Hematopoietic multipotent progenitor cell treated with erythropoietin and hydrocortisone succinate and interleukin-3 and kit ligand, for 15 days (in vitro differentiated cells): Measurements from ENCODE around the gene GOPC.
"Not testable (repeated sequence)": the region's sequence is repeated elsewhere in the genome, so short reads cannot be mapped to it uniquely, and the experiment has no call there.

Experiments
- DNase-seq: peaks from one replicate; pipeline ENCODE4 v3.0.0-alpha.2; 2015; ENCODE audit warnings: low spot score

The GOPC gene

DNA sequence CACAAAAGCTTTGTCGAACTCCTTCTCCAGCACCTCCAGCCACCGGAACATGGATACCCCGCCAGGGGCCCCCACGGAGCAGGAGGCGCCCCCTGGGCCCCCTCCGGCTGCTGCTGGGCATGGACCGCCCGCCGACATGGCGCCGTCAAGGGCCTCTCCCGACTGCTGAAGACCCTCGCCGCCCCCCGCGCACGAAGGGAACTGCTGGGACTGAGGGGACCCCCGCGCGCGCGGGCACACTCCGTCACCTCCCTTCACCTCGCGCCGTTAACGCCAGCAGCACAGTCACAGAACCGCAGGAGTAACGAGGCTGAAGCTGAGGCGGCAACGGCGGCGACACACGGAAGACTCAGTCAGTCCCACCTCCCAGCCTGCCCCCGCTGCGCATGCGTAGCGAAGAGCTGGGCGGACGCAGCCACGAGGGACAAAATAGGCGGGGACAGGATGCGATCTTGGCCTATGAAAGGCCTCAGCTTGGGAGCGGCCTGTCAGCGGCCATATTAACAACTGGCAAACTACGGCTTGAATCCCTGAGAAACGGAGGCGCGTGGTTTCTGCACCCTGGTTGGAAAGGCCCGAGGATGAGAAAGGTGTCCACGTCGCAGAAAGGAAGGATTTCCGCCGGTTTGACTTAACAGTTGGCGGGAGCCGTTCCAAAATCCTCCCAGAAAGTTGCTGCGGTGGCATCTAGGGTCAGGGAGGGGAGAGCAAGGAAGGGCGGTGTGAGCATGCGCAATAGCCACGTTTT is at the start of gene GOPC:
TSS of gene GOPC (minus strand) at position 361 of the 748 bp plus-strand sequence. CDS start at position 138, 223 bp downstream.
- peak; percentile 98 for DNase-seq

DNA sequence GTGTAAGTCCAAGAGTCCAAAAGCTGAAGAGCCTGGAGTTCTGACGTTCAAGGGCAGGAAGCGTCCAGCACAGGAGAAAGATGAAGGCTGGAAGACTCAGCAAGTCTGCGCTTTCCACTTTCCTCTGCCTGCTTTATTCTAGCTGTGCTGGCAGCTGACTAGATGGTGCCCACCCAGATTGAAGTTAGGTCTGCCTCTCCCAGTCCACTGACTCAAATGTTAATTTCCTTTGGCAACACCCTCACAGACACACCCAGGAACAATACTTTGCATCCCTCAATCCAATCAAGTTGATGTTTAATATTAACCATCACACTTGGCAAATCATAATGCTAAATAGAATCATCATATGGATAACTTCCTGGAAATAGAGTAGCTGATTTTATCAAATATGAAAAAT is 49.7 kb upstream of the GOPC start:
- not testable (repeated sequence) for DNase-seq

DNA sequence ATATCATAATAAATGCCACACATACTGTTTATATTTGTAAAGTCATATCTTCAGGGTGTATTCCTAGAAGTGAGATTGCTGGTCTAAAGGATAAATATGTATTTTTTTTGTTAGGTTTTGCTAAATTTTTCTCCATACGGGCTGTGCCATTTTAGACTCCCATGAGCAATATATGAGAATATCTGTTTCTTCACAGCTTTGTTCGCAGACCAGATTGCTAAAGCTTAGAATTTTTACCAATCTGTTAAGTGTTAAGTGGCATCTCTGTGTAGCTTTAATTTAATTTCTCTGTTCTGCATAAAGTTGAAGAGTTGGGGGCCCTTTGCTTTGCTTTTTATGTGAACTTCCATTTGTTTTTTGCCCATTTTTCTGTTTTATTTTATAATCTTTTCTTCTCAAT is 40.7 kb upstream of the GOPC start:
- no peak for DNase-seq

DNA sequence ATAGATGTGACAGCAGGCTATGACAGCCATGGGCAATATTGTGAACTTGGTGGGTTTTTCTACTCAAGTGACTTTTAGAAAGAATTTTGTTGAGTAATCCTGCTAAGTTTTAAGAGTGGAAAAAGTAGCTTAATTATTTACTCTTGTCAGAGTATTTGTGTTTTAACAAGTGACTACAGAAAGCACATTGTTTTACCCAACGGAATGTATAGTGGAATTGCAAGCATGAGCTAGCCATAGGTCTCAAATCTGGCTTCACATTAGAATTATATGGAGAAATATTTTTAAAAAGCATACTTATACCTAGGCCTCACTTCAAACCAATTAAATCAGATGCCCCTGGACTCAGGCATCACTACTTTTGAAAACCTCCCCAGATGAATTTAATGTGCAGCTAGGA is 35.5 kb upstream of the GOPC start:
- DNase-seq = no peak

DNA sequence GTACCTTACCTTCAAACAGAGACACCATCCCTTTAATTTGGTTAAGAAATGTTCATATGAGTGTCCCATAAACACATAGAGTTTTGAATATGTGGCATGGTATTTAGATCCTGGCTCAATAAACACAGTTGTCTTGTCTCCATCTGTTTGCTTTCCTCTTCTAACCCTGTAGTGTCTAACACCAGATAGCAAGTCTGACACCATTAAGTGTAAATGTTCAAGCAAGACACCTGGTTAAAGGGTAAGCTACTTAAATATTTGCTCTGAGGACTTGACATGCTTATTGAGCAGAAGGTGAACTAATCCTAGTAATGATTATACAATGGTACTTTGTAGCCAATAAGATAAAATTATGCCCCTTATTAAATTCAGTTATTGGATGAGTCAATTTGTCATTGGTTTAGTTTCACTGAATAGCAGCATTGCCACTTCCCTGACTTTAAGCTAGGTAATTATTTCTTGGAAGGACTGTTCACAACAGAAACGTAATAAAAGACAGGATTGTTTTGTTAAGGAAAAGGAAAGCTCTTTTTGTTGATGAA is 26.9 kb upstream of the GOPC start:
- DNase-seq = no peak

DNA sequence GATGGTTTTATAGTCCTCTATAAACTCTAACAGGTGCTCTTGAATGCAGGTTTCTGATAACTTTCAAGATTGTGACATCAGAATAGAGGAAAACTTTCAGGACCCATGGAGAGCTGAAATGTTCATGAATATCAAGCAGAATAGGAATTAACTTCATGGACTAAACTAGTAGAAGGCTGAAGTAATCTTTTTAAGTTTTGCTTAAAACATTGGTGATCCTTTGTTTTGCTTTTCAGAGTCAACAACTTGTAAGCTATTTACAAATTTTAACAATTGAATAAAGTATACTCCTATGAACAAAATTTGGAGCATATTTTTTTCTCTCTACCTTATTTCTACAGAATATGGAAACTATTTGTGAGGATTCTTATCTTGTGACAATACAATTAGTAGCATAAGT is 25.2 kb upstream of the GOPC start:
- no peak for DNase-seq

DNA sequence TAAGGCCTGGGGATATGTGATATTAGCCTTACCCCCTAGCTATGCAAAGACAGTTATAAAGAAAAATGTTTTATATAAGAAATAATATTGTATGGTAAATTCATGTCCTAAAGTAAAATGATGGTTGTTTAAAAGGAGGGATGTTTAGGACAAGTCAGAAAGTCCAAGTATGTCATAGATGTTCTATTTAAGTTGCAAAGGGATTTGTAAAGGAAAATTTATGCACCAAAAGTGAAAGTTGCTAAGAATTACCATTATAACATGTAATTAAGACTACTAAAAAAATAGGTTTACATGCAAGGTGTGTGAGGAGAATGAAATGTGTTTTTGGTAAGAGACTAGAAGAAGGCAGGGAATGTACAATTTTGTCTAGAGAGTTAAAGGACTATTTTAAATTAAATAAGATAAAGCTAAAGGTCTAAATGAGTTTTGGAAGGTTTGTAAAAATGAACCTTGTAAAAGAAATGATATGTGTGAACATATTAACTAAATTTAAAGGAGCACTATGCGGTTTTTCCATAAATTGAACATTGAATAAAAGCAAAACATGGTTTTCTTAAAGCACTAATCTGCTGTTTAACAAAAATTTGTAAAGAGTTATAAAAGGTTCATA is 22.7 kb upstream of the GOPC start:
- no peak for DNase-seq

DNA sequence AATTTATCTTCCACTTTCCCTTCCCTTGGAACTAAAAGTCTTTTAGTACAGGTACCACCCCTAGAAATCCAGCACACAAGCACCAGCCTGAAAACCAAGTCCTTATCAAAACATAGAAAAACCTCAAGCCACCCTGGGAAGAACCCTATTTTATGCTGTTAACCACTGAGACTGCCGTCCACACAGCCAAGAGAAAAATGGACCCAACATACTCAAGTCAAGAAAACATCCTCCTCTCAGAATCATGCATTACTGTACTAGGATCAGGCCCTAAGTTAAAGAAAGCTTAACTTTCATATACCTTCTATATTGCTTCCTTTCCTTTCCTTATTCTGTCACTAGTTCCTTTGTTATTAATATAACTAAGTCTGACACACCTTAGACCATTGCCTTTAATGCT is 16.9 kb upstream of the GOPC start:
- DNase-seq = no peak

DNA sequence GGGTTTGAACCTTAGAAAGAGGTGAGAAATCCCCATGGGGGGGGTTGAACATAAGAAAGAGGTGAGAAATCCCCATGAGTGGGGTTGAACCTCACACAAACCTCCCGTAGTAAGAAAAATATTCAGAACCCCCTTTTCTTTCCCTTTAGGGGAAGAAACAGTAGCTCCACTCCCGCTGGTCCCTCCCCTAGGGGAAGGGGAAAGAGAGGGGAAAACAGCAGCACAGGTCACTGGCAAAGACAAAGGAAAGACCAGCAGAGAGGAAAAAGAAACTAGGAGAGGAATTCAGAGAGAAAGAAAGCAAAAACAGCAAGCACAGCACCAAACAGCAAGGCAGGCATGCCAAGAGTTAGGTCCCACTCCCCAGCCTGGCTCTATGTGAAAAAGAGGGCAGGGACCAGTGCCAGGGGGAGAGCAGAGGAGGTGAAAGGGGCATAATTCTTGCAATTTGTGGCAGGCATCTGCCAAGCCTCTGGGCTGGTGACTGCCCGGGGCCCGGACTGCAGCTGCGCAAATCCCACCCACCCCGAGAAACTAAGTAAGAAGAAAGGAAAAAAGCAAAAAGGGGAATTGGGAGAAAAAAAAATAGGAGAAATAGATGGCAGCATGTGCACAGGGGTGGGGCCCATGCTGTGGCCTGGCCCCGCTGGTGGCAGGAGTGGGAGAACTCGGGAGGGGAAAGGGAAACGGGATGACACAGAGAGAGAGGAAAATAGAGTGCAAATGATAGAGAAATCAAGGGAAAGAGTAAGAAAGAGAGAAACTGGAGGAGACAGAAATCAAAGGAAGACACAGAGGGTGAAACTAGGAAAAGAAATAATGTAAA is 15.1 kb upstream of the GOPC start:
- DNase-seq = no peak

DNA sequence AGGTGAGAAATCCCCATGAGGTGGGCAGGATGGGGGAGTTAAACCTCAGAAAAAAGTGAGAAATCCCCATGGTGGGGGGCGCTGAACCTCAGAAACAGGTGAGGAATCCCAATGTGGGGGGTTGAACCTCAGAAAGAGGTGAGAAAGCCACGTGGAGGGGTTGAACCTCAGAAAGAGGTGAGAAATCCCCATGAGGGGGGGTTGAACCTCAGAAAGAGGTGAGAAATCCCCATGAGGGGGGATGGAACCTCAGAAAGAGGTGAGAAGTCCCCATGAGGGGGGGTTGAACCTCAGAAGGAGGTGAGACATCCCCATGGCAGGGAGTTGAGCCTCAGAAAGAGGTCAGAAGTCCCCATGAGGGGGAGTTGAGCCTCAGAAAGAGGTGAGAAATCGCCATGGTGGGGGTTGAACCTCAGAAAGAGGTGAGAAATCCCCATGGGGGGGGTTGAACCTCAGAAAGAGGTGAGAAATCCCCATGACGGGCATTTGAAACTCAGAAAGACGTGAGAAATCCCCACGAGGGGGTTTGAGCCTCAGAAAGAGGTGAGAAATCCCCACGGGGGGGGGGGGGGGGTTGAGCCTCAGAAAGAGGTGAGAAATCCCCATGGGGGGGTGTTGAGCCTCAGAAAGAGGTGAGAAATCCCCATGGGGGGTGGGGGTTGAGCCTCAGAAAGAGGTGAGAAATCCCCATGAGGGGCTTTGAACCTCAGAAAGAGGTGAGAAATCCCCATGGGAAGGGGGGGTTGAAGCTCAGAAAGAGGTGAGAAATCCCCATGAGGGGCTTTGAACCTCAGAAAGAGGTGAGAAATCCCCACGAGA is 14.3 kb upstream of the GOPC start:
- no peak for DNase-seq

DNA sequence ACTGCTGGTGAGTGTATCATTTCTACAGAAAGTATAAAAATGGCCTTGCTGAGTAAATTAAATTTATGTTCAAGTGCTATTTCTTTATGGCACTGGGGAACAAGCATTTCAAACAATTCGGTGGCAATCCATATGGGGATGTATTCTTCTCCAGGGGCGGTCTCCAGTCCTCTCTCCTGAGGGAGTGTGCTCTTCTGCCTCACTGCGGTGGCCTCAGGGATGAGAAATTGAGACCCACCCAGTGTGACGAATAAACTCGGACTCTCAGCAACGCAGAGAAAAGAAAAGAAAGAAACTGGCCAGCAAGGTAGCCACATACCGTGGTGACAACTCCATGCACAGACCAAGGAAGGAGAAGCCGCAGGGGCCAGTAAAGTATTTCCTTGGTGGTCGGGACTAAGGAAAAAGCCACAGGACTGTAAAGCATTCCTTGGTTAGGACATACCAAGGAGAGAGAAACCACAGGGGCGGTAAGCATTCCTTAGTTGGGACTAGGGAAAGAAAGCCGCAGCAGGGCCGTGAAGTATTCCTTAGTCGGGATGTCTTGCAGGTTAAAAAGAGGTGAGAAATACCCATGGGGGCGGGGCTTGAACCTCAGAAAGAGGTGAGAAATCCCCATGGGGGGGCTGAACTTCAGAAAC is 13.6 kb upstream of the GOPC start:
- no peak for DNase-seq

DNA sequence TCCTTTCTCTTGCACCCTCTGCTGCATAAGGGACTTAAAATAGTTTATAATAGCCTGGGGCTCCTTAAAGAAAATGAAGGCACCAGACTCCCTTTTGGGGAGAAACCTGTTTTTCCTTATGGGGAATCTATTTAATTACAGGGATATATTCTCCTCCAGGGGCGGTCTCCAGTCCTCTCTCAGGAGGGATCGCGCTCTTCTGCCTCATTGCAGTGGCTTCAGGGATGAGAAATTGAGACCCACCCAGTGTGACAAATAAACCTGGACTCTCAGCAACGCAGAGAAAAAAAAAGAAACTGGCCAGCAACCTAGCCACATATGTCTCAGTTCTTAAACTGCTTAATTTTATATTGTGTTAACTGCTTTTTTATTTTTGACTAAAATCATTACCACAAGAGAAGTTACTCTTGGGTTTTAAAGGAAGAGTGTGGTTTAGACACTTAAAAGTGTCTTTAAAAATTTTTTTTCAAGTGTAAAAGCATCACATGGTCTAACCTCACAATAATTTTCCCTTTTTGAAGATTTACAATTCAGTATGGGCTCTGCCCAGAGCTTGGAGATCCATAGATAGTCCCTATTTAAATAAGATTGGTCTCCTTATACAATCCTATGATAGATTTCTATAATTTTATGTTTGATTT is 11.7 kb upstream of the GOPC start:
- no peak for DNase-seq

DNA sequence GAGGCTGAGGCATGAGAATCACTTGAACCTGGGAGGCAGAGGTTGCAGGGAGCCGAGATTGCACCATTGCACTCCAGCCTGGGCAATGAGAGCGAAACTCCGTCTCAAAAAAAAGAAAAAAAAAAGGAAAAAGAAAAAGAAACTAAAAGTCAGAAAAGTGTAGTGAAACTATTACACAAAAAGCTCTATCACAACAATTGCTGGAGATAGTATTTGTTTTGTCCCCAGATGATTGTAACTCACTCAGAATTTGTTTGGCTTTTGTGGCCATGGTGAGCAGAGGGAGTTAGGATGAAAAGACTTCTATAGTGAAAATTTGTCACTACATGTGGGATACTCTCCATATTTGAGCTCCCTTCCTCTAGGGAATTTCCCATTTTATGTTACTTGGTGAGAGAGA is 5.2 kb upstream of the GOPC start:
- DNase-seq = no peak

DNA sequence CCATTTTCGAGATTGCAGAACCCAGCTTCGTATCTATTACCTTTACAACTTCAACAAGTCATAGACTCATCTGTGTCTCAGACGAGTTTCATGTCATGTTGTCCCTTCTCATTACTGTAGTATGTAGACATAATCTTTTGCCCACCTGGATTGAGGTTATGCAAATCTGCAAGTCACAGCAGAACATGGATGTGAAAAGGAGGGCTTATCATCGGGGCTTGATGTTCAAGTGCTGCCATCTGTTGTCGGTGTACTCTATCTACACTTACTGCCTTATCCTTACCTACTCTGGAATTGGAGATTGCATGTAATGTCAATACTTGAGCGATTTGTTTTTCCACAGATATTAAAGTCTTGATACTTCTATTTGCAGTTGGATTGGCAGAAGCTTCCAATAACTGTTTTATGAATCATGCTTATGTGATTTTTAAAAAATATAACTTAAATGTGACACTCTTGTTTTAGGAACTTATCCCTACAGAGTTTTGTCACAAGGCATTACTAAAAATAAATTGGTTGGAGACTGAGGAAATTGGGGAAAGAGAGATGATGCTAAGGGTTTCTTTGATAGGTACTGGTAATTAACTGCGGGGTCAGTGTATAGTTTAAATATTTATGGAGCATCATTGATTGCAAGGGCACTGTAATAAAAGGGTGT is 3.0 kb upstream of the GOPC start:
- DNase-seq = peak; percentile 64

DNA sequence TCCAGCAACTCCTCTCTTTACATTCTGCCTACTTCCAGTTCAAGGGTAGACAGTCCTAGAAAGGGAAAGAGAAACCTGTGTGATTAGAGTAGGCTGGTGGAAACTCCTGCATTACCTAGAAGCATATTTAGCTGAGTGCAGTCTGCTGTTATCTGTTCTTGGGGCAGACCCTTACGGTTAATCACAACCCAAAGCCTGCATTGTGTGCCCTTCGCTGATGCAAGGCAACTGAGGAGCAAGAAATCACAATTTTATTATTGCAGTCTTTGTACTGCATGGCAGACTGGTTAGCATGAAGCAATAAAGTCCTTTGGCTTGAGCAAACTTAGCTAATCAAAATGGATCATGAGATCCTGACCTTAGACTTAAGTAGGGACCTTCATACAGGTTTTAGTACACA is 1.5 kb upstream of the GOPC start:
- DNase-seq = no peak

DNA sequence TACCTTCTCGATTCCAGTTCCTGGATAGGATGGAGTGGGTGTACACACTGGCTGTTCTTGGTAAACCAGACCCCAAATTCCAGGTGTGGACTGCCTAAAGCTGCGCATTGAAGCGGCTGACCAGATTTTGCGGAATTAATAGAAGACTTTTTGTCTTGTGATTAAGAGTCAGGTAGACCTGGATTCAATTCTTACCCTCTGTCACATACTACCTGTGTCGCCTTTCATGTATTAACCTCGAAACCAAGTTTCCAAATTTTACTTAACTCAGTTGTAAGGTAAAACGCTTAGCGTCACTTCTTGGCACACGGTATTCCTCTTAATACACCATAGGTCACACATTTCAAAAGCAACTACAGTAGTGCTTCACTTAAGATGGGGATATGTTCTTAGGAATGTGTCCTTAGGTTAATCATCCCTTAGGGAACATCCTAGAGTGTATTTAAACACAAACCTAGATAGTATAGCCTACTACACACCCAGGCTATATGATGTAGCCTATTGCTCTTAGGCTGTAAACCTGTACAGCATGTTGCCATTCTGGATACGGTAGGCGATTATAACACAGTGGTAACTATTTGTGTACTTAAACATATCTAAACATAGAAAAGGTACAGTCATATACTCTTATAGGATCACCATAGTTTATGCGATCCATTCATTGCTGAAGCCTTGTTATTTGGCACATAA is 733 bp upstream of the GOPC start:
- DNase-seq = no peak

DNA sequence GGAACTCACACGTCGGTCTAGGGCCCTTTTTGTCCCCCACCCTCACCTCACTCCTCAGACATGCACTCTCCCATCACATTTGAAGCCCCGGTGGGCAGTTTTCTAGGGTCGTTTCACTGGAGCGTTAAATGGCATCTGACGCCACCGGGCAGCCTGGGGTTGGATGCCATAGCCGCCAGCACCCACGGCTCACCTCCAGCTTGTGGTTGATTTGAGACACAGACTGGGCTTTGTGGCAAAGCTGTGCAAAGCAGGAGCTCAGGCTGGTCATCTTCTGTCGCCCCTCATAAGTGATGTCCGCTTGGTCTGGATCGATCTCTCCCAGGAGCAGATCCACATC is 530 bp downstream of the GOPC start:
- no peak for DNase-seq

DNA sequence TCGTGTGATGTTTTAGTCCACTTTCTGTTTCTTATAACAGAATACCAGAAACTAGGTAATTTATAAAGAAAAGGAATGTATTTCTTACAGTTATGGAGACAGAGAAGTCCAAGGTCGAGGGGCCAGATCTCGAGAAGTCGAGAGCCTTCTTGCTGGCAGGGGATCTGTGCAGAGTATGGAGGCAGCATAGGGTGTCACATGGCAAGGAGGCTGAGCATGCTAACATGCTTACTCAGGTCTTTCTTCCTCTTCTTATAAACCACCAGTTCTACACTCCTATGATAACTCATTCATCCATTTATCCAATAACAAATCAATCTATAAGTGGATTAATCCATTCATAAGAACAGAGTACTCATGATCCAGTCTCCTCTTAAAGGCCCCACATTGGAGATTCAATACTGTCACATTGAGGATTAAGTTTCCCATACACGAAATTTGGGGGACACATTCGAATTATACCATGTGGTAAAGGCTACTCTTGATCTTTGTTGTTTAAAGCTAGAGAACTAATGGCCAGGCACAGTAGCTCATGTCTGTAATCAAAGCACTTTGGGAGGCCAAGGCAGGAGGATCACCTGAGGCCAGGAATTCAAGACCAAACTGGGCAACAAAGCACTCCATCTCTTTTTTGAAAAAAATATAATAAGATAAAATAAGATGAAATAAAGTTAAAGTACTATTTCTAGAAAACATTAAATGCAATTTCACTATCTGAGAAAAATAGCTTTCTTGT is 2.1 kb downstream of the GOPC start:
- no peak for DNase-seq

DNA sequence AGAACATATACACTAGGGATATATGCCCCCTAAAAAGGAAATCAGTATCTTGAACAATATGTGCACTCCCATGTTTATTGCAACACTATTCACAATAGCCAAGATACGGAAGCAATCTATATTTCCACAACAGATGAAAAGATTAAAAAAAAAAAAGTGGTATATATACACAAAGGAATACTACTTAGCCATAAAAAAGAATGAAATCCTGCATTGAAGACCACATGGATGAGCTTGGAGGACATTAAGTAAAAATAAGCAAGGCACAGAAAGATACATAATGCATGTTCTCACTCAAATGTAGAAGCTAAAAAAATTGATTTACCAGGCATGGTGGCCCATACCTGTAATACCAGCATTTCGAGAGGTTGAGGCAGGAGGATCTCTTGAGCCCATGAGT is 4.6 kb downstream of the GOPC start:
- no peak for DNase-seq
